ENCODE results near the gene TRAF2.

DNA sequence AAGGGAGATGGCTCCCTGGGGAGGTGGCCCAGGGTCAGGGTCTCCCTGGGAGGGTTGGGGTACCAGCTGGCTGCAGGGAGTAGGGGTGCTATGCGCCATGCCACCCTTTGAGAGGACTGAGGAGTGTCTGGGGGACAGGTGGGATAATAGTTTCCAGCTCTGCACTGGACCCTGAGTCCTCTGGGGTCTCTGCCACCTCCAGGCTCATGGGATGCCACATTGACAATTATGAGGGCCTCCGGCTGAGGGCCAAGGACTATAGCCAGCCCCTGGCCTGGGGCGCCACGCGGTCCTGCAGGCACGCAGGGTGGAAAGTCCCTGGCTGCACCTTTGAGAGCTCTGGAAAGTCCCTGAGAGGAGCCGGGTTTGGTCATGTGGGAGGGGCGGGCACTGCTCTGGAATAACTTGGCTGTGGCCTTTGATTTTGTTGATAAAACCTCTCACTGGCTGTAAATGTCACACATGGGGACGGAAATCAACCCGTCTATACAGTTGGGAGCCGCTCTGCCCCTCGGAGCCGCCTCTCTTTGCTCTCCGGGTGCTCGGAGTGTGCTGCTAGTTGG is 16.0 kb downstream of the TRAF2 start:
- TF ChIP-seq, protein P1, sequence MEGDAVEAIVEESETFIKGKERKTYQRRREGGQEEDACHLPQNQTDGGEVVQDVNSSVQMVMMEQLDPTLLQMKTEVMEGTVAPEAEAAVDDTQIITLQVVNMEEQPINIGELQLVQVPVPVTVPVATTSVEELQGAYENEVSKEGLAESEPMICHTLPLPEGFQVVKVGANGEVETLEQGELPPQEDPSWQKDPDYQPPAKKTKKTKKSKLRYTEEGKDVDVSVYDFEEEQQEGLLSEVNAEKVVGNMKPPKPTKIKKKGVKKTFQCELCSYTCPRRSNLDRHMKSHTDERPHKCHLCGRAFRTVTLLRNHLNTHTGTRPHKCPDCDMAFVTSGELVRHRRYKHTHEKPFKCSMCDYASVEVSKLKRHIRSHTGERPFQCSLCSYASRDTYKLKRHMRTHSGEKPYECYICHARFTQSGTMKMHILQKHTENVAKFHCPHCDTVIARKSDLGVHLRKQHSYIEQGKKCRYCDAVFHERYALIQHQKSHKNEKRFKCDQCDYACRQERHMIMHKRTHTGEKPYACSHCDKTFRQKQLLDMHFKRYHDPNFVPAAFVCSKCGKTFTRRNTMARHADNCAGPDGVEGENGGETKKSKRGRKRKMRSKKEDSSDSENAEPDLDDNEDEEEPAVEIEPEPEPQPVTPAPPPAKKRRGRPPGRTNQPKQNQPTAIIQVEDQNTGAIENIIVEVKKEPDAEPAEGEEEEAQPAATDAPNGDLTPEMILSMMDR (IDR thresholded peaks at IDR 0.05; ENCODE audit: low read length): no peak
- TF ChIP-seq EZH2 (IDR thresholded peaks at IDR 0.05; ENCODE audit: borderline replicate concordance, low read length): no peak
